Measurements from ENCODE around the gene OSBPL8.

DNA sequence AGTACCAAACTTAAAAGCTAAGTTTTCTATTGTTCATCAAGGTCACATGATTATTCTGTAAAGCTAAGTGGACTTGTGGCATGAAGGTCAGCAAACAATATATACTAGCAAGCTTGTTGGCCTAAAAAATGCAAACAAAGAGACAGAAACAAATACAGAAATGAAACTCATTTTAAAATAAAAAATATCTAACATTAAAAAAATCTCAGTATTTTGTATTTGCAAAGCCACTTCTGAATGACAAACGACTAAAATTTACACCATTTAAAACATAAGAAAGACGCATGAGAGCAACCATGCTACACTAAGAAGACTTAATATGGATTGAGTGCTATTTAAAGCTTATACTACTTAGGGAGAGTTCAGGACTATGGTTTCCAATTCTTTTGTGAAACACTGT is 138.5 kb downstream of the OSBPL8 start:
- TF ChIP-seq POLR2AphosphoS5 (IDR thresholded peaks at IDR 0.05) (no peak), POLR2A (IDR thresholded peaks at IDR 0.05) (no peak)
- TF ChIP-seq, protein P1, sequence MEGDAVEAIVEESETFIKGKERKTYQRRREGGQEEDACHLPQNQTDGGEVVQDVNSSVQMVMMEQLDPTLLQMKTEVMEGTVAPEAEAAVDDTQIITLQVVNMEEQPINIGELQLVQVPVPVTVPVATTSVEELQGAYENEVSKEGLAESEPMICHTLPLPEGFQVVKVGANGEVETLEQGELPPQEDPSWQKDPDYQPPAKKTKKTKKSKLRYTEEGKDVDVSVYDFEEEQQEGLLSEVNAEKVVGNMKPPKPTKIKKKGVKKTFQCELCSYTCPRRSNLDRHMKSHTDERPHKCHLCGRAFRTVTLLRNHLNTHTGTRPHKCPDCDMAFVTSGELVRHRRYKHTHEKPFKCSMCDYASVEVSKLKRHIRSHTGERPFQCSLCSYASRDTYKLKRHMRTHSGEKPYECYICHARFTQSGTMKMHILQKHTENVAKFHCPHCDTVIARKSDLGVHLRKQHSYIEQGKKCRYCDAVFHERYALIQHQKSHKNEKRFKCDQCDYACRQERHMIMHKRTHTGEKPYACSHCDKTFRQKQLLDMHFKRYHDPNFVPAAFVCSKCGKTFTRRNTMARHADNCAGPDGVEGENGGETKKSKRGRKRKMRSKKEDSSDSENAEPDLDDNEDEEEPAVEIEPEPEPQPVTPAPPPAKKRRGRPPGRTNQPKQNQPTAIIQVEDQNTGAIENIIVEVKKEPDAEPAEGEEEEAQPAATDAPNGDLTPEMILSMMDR (IDR thresholded peaks at IDR 0.05) = no peak

Data from breast epithelium (tissue), 3 donors.